ENCODE measurements around the gene NKAIN1. TPM values are rescaled to one million over a fixed set of nuclear protein-coding genes. Genes with fewer than 3 reads are reported as not detected.

NKAIN1 gene
- total RNA-seq, 1 donor from 2014 or later = 17.1 TPM

- H3K4me3 Mint-ChIP-seq = peak overlapping the region; percentile 45
- peaks cover 8% of the 10 kb centered on the region for H3K4me1 Mint-ChIP-seq (ENCODE audit: unreplicated experiment)
- TF ChIP-seq, protein P1, sequence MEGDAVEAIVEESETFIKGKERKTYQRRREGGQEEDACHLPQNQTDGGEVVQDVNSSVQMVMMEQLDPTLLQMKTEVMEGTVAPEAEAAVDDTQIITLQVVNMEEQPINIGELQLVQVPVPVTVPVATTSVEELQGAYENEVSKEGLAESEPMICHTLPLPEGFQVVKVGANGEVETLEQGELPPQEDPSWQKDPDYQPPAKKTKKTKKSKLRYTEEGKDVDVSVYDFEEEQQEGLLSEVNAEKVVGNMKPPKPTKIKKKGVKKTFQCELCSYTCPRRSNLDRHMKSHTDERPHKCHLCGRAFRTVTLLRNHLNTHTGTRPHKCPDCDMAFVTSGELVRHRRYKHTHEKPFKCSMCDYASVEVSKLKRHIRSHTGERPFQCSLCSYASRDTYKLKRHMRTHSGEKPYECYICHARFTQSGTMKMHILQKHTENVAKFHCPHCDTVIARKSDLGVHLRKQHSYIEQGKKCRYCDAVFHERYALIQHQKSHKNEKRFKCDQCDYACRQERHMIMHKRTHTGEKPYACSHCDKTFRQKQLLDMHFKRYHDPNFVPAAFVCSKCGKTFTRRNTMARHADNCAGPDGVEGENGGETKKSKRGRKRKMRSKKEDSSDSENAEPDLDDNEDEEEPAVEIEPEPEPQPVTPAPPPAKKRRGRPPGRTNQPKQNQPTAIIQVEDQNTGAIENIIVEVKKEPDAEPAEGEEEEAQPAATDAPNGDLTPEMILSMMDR (conservative IDR thresholded peaks at IDR 0.05) = no peak
- no peaks in the 10 kb centered on the region for H3K9me3 Mint-ChIP-seq
- no peak for DNase-seq (ENCODE audit: extremely low spot score, unreplicated experiment)
- no peaks in the 10 kb centered on the region for H3K36me3 Mint-ChIP-seq
- H3K27ac Mint-ChIP-seq = peak overlapping the region; percentile 58
- H3K27me3 Mint-ChIP-seq = no peaks in the 10 kb centered on the region
Measured at GRCh38 chr1:31161571-31161970, 78.1 kb downstream of the NKAIN1 start.

GRCh38 chr1:31159869-31160611 lies 79.6 kb downstream of the NKAIN1 start:
- TF ChIP-seq, protein P1 (conservative IDR thresholded peaks at IDR 0.05) = no peak
- Mint-ChIP-seq H3K4me1 (ENCODE audit: unreplicated experiment) (peaks cover 12% of the 10 kb centered on the region), H3K27me3 (no peaks in the 10 kb centered on the region), H3K4me3 (no peak overlapping the region), H3K27ac (peak overlapping the region; percentile 26), H3K9me3 (no peaks in the 10 kb centered on the region), H3K36me3 (no peaks in the 10 kb centered on the region)
- DNase-seq (ENCODE audit: extremely low spot score, unreplicated experiment) = no peak

DNA sequence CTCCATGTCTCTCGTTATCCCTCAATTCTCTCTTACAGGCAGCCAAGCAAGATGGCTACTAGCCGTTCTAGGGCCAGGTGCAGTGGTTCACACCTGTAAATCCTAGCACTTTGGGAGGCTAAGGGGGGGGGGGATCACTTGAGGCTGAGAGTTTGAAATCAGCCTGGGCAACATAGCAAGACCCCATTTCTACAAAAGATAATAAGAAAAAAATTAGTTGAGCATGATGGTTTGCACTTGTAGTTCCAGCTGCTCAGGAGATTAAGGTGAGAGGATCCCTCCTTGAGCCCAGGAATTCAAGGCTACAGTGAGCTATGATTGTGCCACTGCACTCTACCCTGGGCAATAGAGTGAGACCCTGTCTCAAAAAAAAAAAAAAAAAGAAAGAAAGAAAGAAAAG lies 80.4 kb downstream of the NKAIN1 start:
- peaks cover 15% of the 10 kb centered on the region for H3K4me1 Mint-ChIP-seq (ENCODE audit: unreplicated experiment)
- DNase-seq (ENCODE audit: extremely low spot score, unreplicated experiment) = no peak
- H3K4me3 Mint-ChIP-seq = no peak overlapping the region
- no peaks in the 10 kb centered on the region for H3K9me3 Mint-ChIP-seq
- H3K36me3 Mint-ChIP-seq = no peaks in the 10 kb centered on the region
- no peaks in the 10 kb centered on the region for H3K27me3 Mint-ChIP-seq
- peak overlapping the region; percentile 26 for H3K27ac Mint-ChIP-seq
- TF ChIP-seq, protein P1 (conservative IDR thresholded peaks at IDR 0.05) = no peak

DNA sequence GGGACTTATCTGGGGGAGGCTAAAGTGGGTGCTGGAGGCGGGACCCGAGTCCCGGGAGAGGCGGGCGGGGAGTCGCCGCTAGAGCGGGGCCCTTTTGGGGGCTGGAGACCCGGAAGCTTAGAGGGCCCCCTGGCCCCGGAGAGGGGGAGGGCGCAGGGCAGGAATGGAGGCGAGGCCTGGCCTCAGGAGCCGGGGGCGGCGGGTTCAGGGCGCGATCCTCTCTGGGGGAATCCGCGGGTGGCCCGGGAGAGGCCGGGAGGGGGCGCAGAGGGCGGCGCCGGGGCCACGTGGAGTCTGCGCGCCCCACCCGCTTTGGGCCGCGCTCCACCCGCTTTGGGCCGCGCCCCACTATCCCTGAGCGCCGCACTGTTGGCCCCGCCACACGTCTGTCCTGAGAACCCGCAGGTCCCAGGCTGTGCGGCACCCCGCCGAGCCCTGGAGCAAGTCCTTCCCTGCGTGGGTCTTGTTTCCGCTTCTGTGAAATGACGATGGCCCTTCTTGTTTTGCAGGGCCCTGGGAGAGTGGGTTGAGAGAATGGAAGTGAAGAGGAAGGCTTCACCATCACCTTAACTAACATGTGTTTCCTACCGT lies 84.4 kb downstream of the NKAIN1 start:
- peak; percentile 81 for DNase-seq (ENCODE audit: extremely low spot score, unreplicated experiment)
- peaks cover 15% of the 10 kb centered on the region for H3K4me1 Mint-ChIP-seq (ENCODE audit: unreplicated experiment)
- TF ChIP-seq, protein P1 (conservative IDR thresholded peaks at IDR 0.05) = peak; percentile 42
- peak overlapping the region; percentile 92 for H3K27ac Mint-ChIP-seq
- no peaks in the 10 kb centered on the region for H3K36me3 Mint-ChIP-seq
- H3K9me3 Mint-ChIP-seq = peaks cover 4% of the 10 kb centered on the region
- H3K4me3 Mint-ChIP-seq = peak overlapping the region; percentile 88
- no peaks in the 10 kb centered on the region for H3K27me3 Mint-ChIP-seq

- Mint-ChIP-seq H3K36me3 (no peaks in the 10 kb centered on the region), H3K4me3 (peak overlapping the region; percentile 89), H3K27ac (peak overlapping the region; percentile 96), H3K27me3 (no peaks in the 10 kb centered on the region), H3K9me3 (peaks cover 4% of the 10 kb centered on the region), H3K4me1 (ENCODE audit: unreplicated experiment) (peaks cover 15% of the 10 kb centered on the region)
- DNase-seq (ENCODE audit: extremely low spot score, unreplicated experiment) = peak; percentile 92
- TF ChIP-seq, protein P1 (conservative IDR thresholded peaks at IDR 0.05) = no peak
Measured at GRCh38 chr1:31154632-31155215, 85.0 kb downstream of the NKAIN1 start.

All from type B pancreatic cell (in vitro differentiated cells).